ENCODE data around the gene NBAS.

The NBAS gene

DNA sequence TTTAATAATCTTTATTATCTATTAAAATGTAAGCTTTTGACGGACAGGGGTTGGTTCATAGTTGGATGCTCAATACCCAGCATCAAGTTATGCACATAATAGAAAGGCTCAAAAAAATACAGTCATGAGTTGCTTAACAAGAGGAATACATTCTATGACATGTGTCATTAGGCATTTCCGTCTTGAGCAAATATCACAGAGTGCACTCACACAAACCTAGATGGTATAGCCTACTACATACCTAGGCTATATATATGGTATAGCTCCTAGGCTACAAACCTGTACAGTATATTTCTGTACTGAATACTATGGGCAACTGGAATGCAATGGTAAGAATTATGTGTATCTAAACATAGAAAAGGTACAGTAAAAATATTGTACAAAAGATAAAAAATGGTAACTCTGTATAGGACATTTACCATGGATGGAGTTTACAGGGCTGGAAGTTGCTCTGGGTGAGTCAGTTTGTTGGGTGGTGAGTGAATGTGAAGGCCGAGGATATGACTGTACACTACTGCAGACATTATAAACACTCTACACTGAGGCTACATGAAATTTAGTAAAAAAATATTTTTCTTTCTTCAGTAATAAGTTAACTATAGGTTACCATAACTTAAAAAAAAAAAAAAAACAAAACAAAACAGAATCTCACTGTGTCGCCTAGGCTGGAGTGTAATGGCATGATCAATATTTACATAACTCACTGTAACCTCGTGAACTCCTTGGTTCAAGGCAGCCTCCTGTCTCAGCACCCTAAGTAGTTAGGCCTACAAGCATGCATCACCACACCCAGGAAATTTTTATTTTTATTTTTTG is 201.2 kb downstream of the NBAS start:
- peak; percentile 51 to 94 for DNase-seq (ENCODE audit: low read depth in 2 of 2)

DNA sequence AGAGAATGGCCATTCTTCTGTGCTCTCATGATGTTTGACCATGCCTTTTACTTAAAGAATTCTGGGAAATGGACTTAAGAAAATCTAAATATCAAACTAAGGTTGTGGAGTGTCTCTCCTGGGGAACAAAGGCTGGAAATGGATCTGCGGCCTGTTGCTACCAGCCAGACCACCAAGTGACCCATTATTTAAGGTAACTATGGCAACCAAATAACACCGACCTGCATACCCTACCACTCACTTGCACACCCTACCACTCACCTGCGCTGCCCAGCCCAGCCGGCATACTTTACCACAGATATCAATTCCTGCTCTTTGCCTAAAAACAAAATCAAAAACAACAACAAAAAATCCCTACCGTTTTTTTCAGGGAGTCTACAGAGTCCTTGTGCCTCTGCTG is 203.2 kb downstream of the NBAS start:
- TF ChIP-seq, protein P1, sequence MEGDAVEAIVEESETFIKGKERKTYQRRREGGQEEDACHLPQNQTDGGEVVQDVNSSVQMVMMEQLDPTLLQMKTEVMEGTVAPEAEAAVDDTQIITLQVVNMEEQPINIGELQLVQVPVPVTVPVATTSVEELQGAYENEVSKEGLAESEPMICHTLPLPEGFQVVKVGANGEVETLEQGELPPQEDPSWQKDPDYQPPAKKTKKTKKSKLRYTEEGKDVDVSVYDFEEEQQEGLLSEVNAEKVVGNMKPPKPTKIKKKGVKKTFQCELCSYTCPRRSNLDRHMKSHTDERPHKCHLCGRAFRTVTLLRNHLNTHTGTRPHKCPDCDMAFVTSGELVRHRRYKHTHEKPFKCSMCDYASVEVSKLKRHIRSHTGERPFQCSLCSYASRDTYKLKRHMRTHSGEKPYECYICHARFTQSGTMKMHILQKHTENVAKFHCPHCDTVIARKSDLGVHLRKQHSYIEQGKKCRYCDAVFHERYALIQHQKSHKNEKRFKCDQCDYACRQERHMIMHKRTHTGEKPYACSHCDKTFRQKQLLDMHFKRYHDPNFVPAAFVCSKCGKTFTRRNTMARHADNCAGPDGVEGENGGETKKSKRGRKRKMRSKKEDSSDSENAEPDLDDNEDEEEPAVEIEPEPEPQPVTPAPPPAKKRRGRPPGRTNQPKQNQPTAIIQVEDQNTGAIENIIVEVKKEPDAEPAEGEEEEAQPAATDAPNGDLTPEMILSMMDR (IDR thresholded peaks at IDR 0.05; ENCODE audit: low read depth, low read length): no peak
- no peak overlapping the region for H3K4me3 ChIP-seq (replicated peaks in 1 of 2; ENCODE audit: low read depth in 2 of 2, low read length in 2 of 2)
- DNase-seq (ENCODE audit: low read depth in 2 of 2): no peak

More for the DNA sequence above, 201.2 kb downstream of the NBAS start:
- no peak overlapping the region for H3K4me3 ChIP-seq (replicated peaks in 1 of 2; ENCODE audit: low read depth in 2 of 2, low read length in 2 of 2)
- TF ChIP-seq, protein P1 (IDR thresholded peaks at IDR 0.05; ENCODE audit: low read depth, low read length): no peak

DNA sequence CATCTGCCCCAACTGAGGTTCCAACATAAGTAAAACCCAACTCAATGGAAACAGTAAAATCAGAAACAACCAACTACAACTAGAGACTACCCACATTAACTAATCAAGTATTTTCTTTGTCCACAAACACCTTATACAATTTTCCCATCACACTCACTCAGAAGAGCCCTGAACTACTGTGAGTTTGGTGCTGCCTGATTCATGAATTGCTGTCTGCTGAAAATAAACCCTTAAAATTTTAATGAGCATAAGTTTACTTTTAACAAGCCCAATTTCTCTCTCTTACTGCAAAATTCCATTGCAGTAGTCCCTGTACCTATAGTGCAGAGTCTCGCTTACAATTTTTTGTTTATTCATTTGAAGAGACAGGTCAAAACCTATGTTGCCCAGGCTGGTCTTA is 203.9 kb downstream of the NBAS start:
- no peak for DNase-seq (ENCODE audit: low read depth in 2 of 2)
- TF ChIP-seq, protein P1 (IDR thresholded peaks at IDR 0.05; ENCODE audit: low read depth, low read length): no peak

DNA sequence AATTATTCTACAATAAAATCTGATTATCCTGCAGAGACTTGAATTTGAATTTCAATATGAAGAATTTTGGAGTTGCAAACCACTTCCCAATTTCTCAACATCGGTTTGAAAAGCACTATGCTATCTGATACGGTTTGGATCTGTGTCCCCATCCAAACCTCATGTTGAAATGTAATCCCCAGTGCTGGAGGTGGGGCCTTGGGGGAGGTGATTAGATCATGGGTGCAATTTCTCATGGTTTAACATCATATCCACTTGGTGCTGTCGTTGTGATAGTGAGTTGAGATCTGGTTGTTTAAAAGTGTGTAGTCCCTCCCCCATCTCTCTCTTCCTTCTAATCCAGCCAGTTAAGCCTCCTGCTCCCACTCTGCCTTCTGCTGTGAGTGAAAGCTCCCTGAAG is 205.7 kb downstream of the NBAS start:
- TF ChIP-seq, protein P1 (IDR thresholded peaks at IDR 0.05; ENCODE audit: low read depth, low read length): no peak
- DNase-seq (ENCODE audit: low read depth in 2 of 2): no peak
- no peak overlapping the region for H3K4me3 ChIP-seq (replicated peaks in 1 of 2; ENCODE audit: low read depth in 2 of 2, low read length in 2 of 2)

More for the DNA sequence above, 203.9 kb downstream of the NBAS start:
- no peak overlapping the region for H3K4me3 ChIP-seq (replicated peaks in 1 of 2; ENCODE audit: low read depth in 2 of 2, low read length in 2 of 2)

DNA sequence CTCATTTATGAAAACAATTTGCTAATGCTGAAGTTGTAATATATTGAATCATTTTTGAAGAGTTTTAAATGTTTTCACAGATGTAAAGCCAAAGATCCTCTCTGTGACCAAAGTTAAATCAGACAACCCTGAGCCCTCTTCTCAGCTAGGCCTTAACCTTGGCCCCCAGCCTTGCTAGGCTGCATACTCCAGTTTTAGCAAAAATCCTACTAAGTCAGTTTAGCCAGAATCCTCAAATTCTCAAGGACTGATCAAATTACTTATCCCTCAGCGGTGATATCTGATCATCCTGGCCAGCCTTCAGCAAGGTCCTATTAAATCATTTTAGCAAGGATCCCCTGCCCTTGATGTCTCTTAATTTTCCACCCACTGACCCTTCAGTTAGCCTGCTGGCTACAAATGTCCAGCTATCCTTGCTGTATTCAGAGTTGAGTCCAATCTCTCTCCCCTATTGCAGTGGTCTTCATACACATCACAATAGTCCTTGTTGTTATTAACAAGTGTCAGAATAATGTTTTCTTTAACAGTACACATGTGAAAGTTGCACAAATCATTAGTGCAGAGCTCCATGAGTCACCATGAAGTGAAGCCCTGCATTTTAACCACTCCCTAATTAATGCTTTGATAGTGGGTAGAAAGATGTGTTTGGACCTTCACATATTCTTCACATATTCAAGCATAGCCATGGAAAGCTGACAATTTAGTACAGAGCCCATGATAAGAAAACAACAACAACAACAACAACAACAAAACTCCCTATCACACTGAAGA is 206.4 kb downstream of the NBAS start:
- H3K4me3 ChIP-seq (replicated peaks in 1 of 2; ENCODE audit: low read depth in 2 of 2, low read length in 2 of 2): no peak overlapping the region
- no peak for DNase-seq (ENCODE audit: low read depth in 2 of 2)
- TF ChIP-seq, protein P1 (IDR thresholded peaks at IDR 0.05; ENCODE audit: low read depth, low read length): no peak

DNA sequence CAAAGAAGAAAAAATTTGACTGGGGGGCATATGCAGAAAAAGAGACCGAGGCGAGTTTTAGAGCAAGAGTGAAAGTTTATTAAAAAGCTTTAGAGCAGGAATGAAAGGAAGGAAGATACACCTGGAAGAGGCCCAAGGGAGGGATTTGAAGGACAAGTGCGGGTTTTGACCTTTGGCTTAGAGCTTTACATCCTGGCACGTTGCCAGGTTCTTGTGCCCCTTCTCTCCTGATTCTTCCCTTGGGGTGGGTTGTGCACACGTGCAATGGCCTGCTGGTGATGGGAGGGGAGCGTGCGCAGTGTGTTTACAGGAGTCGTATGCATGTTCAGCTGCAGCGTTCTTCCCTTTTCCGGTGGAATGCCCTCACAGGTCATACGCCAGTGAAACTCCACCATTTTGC is 208.8 kb downstream of the NBAS start:
- no peak for DNase-seq (ENCODE audit: low read depth in 2 of 2)
- TF ChIP-seq, protein P1 (IDR thresholded peaks at IDR 0.05; ENCODE audit: low read depth, low read length): no peak
- no peak overlapping the region for H3K4me3 ChIP-seq (replicated peaks in 1 of 2; ENCODE audit: low read depth in 2 of 2, low read length in 2 of 2)

All from cardiac fibroblast (primary cell).